H1 (cell line): ENCODE data around the gene MBP. TPM values are rescaled to one million over a fixed set of nuclear protein-coding genes. Genes with fewer than 3 reads are reported as not detected.

Source experiments
- CTCF ChIA-PET: fragments of 300-600 bp; sonication (Branson Sonifier 250); formaldehyde crosslinking; loops from one replicate; lab custom pipeline; 2021; ENCODE audit not compliant: partially characterized antibody; lab: Charles Lee
- POLR2A ChIA-PET: fragments of 300-600 bp; sonication (Branson Sonifier 250); formaldehyde crosslinking; loops from one replicate; lab custom pipeline; 2021; ENCODE audit warnings: inconsistent platforms; ENCODE audit not compliant: partially characterized antibody; lab: Charles Lee
- DNase-seq, 2 experiments: peaks; one replicate each; pipeline versions ENCODE4 v3.0.0 to v3.0.0-alpha.2; 2010 to 2022; ENCODE audit warnings: low spot score in 2 of 2, low read depth in 1 of 2, mixed read lengths in 1 of 2
- FAIRE-seq: peaks from 2 replicates; lab custom pipeline; 2011; peaks lifted over from hg19 to GRCh38; lab: Jason Lieb, UNC
- H2AFZ ChIP-seq: 2 replicates; pipeline ENCODE4 v1.8.1; 2012; ENCODE audit warnings: low read length, inconsistent platforms
- H2AK5ac ChIP-seq: 2 replicates; pipeline ENCODE4 v1.6.1; 2013; ENCODE audit warnings: low read depth, low read length
- H2BK120ac ChIP-seq: replicated peaks from 2 replicates; pipeline ENCODE3; 2013; ENCODE audit warnings: low read depth, low read length, inconsistent platforms
- H2BK12ac ChIP-seq: 2 replicates; pipeline ENCODE4 v1.6.1; 2013; ENCODE audit warnings: low read depth, low read length
- H2BK15ac ChIP-seq: 2 replicates; pipeline ENCODE4 v1.6.1; 2013; ENCODE audit warnings: low read length
- H2BK20ac ChIP-seq: 2 replicates; pipeline ENCODE4 v1.6.1; 2013; ENCODE audit warnings: low read length
- H2BK5ac ChIP-seq: 2 replicates; pipeline ENCODE4 v1.6.1; 2013; ENCODE audit warnings: low read depth, low read length
- H3K14ac ChIP-seq: 2 replicates; pipeline ENCODE4 v1.6.1; 2013; ENCODE audit warnings: inconsistent platforms; ENCODE audit not compliant: insufficient read length
- H3K18ac ChIP-seq: 2 replicates; pipeline ENCODE4 v1.6.1; 2013; ENCODE audit warnings: low read length; ENCODE audit errors: extremely low read depth
- H3K23ac ChIP-seq: 2 replicates; pipeline ENCODE4 v1.6.1; 2013; ENCODE audit warnings: inconsistent platforms; ENCODE audit not compliant: insufficient read length
- H3K23me2 ChIP-seq: 2 replicates; pipeline ENCODE4 v1.6.1; 2013; ENCODE audit warnings: low read depth, low read length
- H3K27ac ChIP-seq: 2 replicates; pipeline ENCODE4 v1.6.1; 2011; ENCODE audit warnings: low read depth, low read length, inconsistent platforms
- H3K27me3 ChIP-seq, 4 experiments: replicated peaks in 1 of 4; 1 replicate in 1 of 4; 2 replicates in 3 of 4; pipeline versions ENCODE4 v1.6.1 to v1.8.1; 2011 to 2013; ENCODE audit warnings: low read length in 3 of 4, mild to moderate bottlenecking in 3 of 4, inconsistent platforms in 2 of 4, mixed read lengths in 2 of 4, moderate library complexity in 1 of 4; ENCODE audit not compliant: control insufficient read depth in 3 of 4, insufficient read depth in 3 of 4; ENCODE audit errors: extremely low read depth in 1 of 4
- H3K36me3 ChIP-seq, 4 experiments: 2 replicates each; pipeline versions ENCODE4 v1.6.1 to v1.8.1; 2011 to 2013; ENCODE audit warnings: mild to moderate bottlenecking in 4 of 4, low read length in 3 of 4, moderate library complexity in 2 of 4, control low read depth in 1 of 4, inconsistent platforms in 1 of 4; ENCODE audit not compliant: insufficient read depth in 4 of 4, control insufficient read depth in 2 of 4
- H3K4ac ChIP-seq: replicated peaks from 2 replicates; pipeline ENCODE3; 2013; ENCODE audit warnings: low read length, low read depth, mixed read lengths, inconsistent platforms; ENCODE audit not compliant: insufficient read length
- H3K4me1 ChIP-seq, 4 experiments: replicated peaks in 1 of 4; 1 replicate in 1 of 4; 2 replicates in 3 of 4; pipeline versions ENCODE4 v1.6.1 to v1.8.1; 2011 to 2013; ENCODE audit warnings: low read length in 3 of 4, inconsistent platforms in 2 of 4, mixed read lengths in 1 of 4; ENCODE audit not compliant: insufficient read depth in 4 of 4, control insufficient read depth in 3 of 4
- H3K4me2 ChIP-seq, 2 experiments: 2 replicates each; pipeline versions ENCODE4 v1.6.1 to v1.8.1; 2011 to 2013; ENCODE audit warnings: low read depth in 2 of 2, low read length in 2 of 2, control low read depth in 1 of 2, inconsistent platforms in 1 of 2, mild to moderate bottlenecking in 1 of 2; ENCODE audit not compliant: insufficient read depth in 1 of 2
- H3K4me3 ChIP-seq, 4 experiments: fragments of 200-600, 300-600 bp in 1 of 4; sonication (generic), shearing (Covaris generic), sonication (Bioruptor Twin) in 1 of 4; 2 replicates each; pipeline versions ENCODE4 v1.5.1 to v1.8.1; 2011 to 2016; ENCODE audit warnings: low read length in 4 of 4, low read depth in 3 of 4, control low read depth in 2 of 4, inconsistent platforms in 2 of 4, mild to moderate bottlenecking in 2 of 4, mixed read lengths in 1 of 4, moderate library complexity in 1 of 4; ENCODE audit not compliant: insufficient read depth in 2 of 4; ENCODE audit errors: extremely low read depth in 1 of 4
- H3K56ac ChIP-seq: replicated peaks from 2 replicates; pipeline ENCODE3; 2013; ENCODE audit warnings: low read depth, mild to moderate bottlenecking, mixed read lengths, low read length, inconsistent platforms; ENCODE audit not compliant: insufficient read length
- H3K79me1 ChIP-seq: 2 replicates; pipeline ENCODE4 v1.6.1; 2013; ENCODE audit warnings: low read depth, low read length, control low read depth
- H3K79me2 ChIP-seq, 2 experiments: 2 replicates each; pipeline versions ENCODE4 v1.6.1 to v1.8.1; 2012 to 2013; ENCODE audit warnings: low read length in 2 of 2, mild to moderate bottlenecking in 2 of 2, inconsistent platforms in 1 of 2; ENCODE audit not compliant: insufficient read depth in 2 of 2, control insufficient read depth in 1 of 2
- H3K9ac ChIP-seq, 4 experiments: replicated peaks in 1 of 4; 1 replicate in 1 of 4; 2 replicates in 3 of 4; pipeline versions ENCODE4 v1.6.1 to v1.8.1; 2011 to 2013; ENCODE audit warnings: low read depth in 3 of 4, low read length in 3 of 4, control low read depth in 2 of 4, mild to moderate bottlenecking in 2 of 4, moderate library complexity in 2 of 4, inconsistent platforms in 1 of 4; ENCODE audit errors: extremely low read depth in 1 of 4
- H3K9me3 ChIP-seq, 2 experiments: 2 replicates each; pipeline versions ENCODE4 v1.6.1 to v1.8.1; 2012 to 2013; ENCODE audit warnings: mild to moderate bottlenecking in 2 of 2, moderate library complexity in 2 of 2, control low read depth in 1 of 2, inconsistent platforms in 1 of 2, low read depth in 1 of 2, low read length in 1 of 2, mixed read lengths in 1 of 2; ENCODE audit not compliant: insufficient read depth in 2 of 2
- H4K20me1 ChIP-seq, 2 experiments: replicated peaks in 1 of 2; 2 replicates each; pipeline versions ENCODE3 to v1.8.1; 2011 to 2013; ENCODE audit warnings: inconsistent platforms in 2 of 2, low read length in 2 of 2, mild to moderate bottlenecking in 1 of 2; ENCODE audit not compliant: insufficient read depth in 2 of 2, control insufficient read depth in 1 of 2
- H4K5ac ChIP-seq: 2 replicates; pipeline ENCODE4 v1.6.1; 2013; ENCODE audit warnings: low read length, low read depth, mixed read lengths, inconsistent platforms; ENCODE audit not compliant: insufficient read length
- H4K8ac ChIP-seq: 2 replicates; pipeline ENCODE4 v1.8.0; 2013; ENCODE audit warnings: mild to moderate bottlenecking, moderate library complexity, low read length, inconsistent platforms; ENCODE audit not compliant: insufficient read depth; ENCODE audit errors: extremely low read depth
- H4K91ac ChIP-seq: replicated peaks from 2 replicates; pipeline ENCODE3; 2013; ENCODE audit warnings: low read length, mixed read lengths, inconsistent platforms; ENCODE audit not compliant: insufficient read length
- EGR1 ChIP-seq: IDR thresholded peaks from 2 replicates; pipeline ENCODE4 v1.6.1; 2011; ENCODE audit warnings: low read depth, low read length, borderline replicate concordance
- KDM4A ChIP-seq: IDR thresholded peaks from one replicate; pipeline ENCODE4 v1.7.1; 2012; ENCODE audit warnings: low read depth, mild to moderate bottlenecking, moderate library complexity, low read length, inconsistent platforms; ENCODE audit not compliant: severe bottlenecking
- KDM5A ChIP-seq: fragments of 200-600 bp; IDR thresholded peaks from 2 replicates; pipeline ENCODE4 v1.7.1; 2012; ENCODE audit warnings: mild to moderate bottlenecking, low read length, inconsistent platforms, mixed read lengths
- POLR2AphosphoS5 ChIP-seq: IDR thresholded peaks from 2 replicates; pipeline ENCODE4 v1.6.1; 2011; ENCODE audit warnings: low read depth, low read length
- SP4 ChIP-seq: IDR thresholded peaks from 2 replicates; pipeline ENCODE4 v1.6.1; 2012; ENCODE audit warnings: low read length, inconsistent platforms
- SRF ChIP-seq: IDR thresholded peaks from 2 replicates; pipeline ENCODE4 v1.6.1; 2011; ENCODE audit warnings: mild to moderate bottlenecking, low read depth, low read length, moderate library complexity
- WGBS, 2 experiments: shearing (Covaris generic) in 1 of 2; methylation state at CpG; one replicate each; pipeline versions ENCODE4 v1.1.6 to v1.1.7; 2013 to 2015; ENCODE audit warnings: low lambda C conversion rate in 2 of 2, mixed read lengths in 2 of 2, inconsistent platforms in 1 of 2, low coverage in 1 of 2, missing lambda C conversion rate in 1 of 2; ENCODE audit not compliant: insufficient replicate concordance in 2 of 2, insufficient coverage in 1 of 2, insufficient read length in 1 of 2; ENCODE audit errors: extremely low coverage in 1 of 2, missing lambda C conversion rate in 1 of 2; 5-methylcytosine and 5-hydroxymethylcytosine counted together
- polyA plus RNA-seq, 7 experiments: library from polyadenylated mRNA; depleted of rRNA in 3 of 7; stranded (reverse) in 5 of 7; unstranded in 2 of 7; fragments of >200 nt in 5 of 7; fragments of 200-250 nt in 2 of 7; gene quantifications; 1 replicate in 5 of 7; 2 replicates in 1 of 7; 4 replicates in 1 of 7; pipeline versions ENCODE4 v1.2.1 to v1.2.3, GENCODE V29; 2011 to 2013; ENCODE audit warnings: missing spikeins in 2 of 7, mixed read lengths in 2 of 7
- total RNA-seq: library from RNA; stranded (reverse); fragmentation: NEBNext Ultra II Directional; extraction: Animal tissue kit (Norgen Biotek cat#: 25700); gene quantifications from 2 replicates; pipeline ENCODE4 v1.2.1, GENCODE V29; 2021
- TF ChIP-seq, protein P1 (sequence below): IDR thresholded peaks from 2 replicates; pipeline ENCODE4 v1.6.1; 2012; ENCODE audit warnings: low read length, inconsistent platforms

MBP gene
- total and polyA plus RNA-seq, 2 of the 8 experiments (the other 6 are each of a cell fraction or from before 2014, with no cell fraction given) = 7.7 to 19.2 TPM

DNA sequence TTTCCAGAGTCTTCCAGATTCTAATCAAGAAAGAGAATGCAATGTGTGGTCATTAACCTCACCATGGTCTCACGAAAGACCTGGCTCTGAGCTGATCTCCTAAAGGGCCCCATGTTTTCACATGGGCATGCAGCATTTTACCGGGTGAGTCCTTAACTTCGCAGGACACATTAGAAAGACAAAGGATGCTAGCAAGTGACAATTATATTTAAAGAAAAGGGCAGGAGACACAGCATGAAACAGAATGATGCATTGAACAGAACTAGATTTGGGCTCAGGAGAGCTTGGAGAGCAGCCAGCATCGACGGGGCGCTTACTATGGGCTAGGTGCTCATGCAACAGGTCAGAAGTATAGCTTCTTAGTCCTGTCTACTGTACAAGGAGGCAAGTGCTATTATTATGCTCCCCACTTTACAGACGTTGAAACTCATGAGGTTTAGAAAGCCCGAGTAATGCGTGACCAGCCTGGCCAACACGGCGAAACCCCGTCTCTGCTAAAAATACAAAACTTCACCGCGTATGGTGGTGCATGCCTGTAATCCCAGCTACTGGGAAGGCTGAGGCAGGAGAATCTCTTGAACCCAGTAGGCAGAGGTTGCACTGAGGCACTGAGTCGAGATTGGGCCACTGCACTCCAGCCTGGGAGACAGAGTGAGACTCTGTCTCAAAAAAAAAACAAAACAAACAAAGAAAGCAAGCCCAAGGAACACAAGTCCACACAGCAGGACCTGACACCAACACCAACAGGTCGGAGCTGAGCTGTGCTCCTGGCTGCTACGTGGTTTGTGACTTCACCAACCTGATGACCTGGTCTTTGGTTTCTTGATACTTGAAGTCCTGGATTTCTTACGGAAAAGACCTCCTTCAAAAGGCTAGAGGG lies 16.1 kb downstream of the MBP start:
- no peak overlapping the region for H3K14ac ChIP-seq
- H3K18ac ChIP-seq = no peak overlapping the region
- no peak overlapping the region for H3K23ac ChIP-seq
- no peaks in the 10 kb centered on the region for H3K36me3 ChIP-seq
- no peak overlapping the region for H2BK5ac ChIP-seq
- no peak overlapping the region for H3K4me2 ChIP-seq
- H3K79me2 ChIP-seq = peaks cover 0 to 4% of the 10 kb centered on the region in 2 experiments; a peak in 1 of 4 replicates
- no peak overlapping the region for H2BK12ac ChIP-seq
- no peak overlapping the region for H3K9ac ChIP-seq
- H2BK20ac ChIP-seq = no peak overlapping the region
- no peaks in the 10 kb centered on the region for H3K9me3 ChIP-seq
- H2BK120ac ChIP-seq = no peak overlapping the region
- peaks cover 0 to 7% of the 10 kb centered on the region in 2 experiments for H4K20me1 ChIP-seq
- peaks cover 5% of the 10 kb centered on the region; the same call in 1 of the 2 replicates for H3K23me2 ChIP-seq
- FAIRE-seq = no peak
- H3K27me3 ChIP-seq = no peaks in the 10 kb centered on the region
- H4K5ac ChIP-seq = no peak overlapping the region
- H2AFZ ChIP-seq = no peak overlapping the region
- H3K27ac ChIP-seq = no peak overlapping the region
- H2BK15ac ChIP-seq = no peak overlapping the region
- peaks cover 9% of the 10 kb centered on the region for H3K79me1 ChIP-seq
- ChIA-PET POLR2A (no interaction called here), CTCF (interaction anchor here (1.2 kb wide), 1 partner anchor 9 kb away, joined by 3 read pairs; no protein-coding TSS in a partner anchor)
- H2AK5ac ChIP-seq = no peak overlapping the region
- WGBS, 2 experiments = 92% methylated on average over 18 of the region's 18 CpGs; no CpG with 5 or more reads in 1 of the 2 experiments
- H4K91ac ChIP-seq = no peak overlapping the region
- H4K8ac ChIP-seq = no peak overlapping the region
- H3K56ac ChIP-seq = no peak overlapping the region
- H3K4ac ChIP-seq = no peak overlapping the region
- no peak for TF ChIP-seq POLR2AphosphoS5
- no peak for TF ChIP-seq KDM5A
- no peak for TF ChIP-seq SP4
- TF ChIP-seq EGR1 = no peak
- TF ChIP-seq SRF = no peak
- no peak for TF ChIP-seq KDM4A
- TF ChIP-seq, protein P1, sequence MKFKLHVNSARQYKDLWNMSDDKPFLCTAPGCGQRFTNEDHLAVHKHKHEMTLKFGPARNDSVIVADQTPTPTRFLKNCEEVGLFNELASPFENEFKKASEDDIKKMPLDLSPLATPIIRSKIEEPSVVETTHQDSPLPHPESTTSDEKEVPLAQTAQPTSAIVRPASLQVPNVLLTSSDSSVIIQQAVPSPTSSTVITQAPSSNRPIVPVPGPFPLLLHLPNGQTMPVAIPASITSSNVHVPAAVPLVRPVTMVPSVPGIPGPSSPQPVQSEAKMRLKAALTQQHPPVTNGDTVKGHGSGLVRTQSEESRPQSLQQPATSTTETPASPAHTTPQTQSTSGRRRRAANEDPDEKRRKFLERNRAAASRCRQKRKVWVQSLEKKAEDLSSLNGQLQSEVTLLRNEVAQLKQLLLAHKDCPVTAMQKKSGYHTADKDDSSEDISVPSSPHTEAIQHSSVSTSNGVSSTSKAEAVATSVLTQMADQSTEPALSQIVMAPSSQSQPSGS = no peak
- TF ChIP-seq, all 59 proteins: peak for 0
- H3K4me1 ChIP-seq = peaks cover 0 to 10% (median 3%) of the 10 kb centered on the region in 4 experiments; a peak in 4 of 7 replicates
- H3K4me3 ChIP-seq = no peak overlapping the region
- no peak for DNase-seq
